Activated CD8-positive, alpha-beta memory T cell treated with anti-CD3 and anti-CD28 coated beads for 24 hours (primary cell): ENCODE data around the gene ARIH2.
"Not testable (repeated sequence)": the region's sequence is repeated elsewhere in the genome, so short reads cannot be mapped to it uniquely, and the experiment has no call there.

ENCODE experiments used
- DNase-seq: peaks from one replicate; pipeline ENCODE4 v3.0.0-alpha.2; 2020

Gene ARIH2

GRCh38 chr3:49004352-49005302 is 86.0 kb downstream of the ARIH2 start:
- no peak for DNase-seq

- no peak for DNase-seq
Observed at GRCh38 chr3:49005303-49005680, 86.7 kb downstream of the ARIH2 start.

GRCh38 chr3:49005998-49006397 is 87.4 kb downstream of the ARIH2 start:
- DNase-seq: no peak

DNA sequence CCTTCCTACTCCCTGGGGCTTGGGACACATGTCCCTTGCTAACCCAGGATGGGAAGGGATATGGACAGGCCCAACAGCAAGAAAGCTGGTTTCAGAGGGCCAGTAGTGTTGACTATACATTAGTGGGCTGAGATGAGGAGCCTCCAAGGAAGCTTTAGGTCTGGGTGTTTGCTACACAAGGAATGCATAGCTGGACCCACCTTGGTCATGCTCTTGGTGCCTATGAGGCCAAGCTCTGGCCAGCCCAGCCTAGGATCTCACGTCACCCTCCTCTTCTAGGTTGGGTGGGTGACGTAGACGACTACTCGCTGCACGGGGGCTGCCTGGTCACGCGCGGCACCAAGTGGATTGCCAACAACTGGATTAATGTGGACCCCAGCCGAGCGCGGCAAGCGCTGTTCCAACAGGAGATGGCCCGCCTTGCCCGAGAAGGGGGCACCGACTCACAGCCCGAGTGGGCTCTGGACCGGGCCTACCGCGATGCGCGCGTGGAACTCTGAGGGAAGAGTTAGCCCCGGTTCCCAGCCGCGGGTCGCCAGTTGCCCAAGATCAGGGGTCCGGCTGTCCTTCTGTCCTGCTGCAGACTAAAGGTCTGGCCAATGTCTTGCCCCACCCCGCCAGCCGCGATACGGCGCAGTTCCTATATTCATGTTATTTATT is 87.9 kb downstream of the ARIH2 start:
- no peak for DNase-seq

- peak; percentile 97 for DNase-seq
Observed at GRCh38 chr3:49007068-49007770, 88.6 kb downstream of the ARIH2 start, which contains the start of gene WDR6. Gene WDR6 (plus strand): TSS chr3:49007391. CDS start chr3:49007432, 41 bp downstream.

DNA sequence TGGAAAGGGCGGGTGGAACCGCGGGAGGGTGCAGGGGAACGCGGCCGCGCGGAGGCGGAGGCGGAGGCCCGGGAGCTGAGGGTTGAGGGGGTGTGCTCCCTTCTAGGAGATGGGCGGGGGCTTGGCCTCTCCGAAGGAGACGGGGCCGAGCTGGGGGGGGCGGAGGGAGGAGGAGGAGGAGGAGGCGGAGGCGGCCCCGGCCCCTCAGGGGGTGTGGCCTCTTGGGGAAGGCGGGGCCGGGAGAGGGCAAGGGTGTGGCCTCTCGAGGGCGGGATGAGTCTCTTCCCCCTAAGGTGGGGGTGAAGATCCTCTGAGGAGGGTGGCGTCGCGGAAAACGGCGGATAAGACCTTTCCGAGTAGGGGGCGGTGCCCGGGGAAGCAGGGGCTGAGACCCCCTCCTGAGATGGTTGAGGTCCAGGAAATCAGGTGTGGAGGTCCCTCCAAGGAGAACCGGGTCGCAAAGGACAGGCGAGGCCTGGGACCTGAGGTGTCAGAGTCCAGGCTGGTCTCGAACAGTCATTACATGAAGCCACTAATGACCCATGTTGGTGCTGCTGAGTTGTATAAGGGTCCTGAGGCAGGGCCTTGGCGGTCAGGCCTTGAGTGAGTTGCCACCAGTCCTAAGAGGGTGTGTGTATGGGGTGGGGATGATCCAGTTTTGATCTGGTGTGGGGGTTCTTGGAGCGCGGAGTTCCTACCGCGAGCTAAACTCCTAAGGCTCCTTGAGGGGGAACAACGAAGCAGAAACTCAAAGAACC is 89.3 kb downstream of the ARIH2 start:
- DNase-seq: peak; percentile 92

- DNase-seq: not testable (repeated sequence)
Observed at GRCh38 chr3:49008627-49009026, 90.0 kb downstream of the ARIH2 start.

- DNase-seq: no peak
Observed at GRCh38 chr3:49009396-49009795, 90.8 kb downstream of the ARIH2 start.

DNA sequence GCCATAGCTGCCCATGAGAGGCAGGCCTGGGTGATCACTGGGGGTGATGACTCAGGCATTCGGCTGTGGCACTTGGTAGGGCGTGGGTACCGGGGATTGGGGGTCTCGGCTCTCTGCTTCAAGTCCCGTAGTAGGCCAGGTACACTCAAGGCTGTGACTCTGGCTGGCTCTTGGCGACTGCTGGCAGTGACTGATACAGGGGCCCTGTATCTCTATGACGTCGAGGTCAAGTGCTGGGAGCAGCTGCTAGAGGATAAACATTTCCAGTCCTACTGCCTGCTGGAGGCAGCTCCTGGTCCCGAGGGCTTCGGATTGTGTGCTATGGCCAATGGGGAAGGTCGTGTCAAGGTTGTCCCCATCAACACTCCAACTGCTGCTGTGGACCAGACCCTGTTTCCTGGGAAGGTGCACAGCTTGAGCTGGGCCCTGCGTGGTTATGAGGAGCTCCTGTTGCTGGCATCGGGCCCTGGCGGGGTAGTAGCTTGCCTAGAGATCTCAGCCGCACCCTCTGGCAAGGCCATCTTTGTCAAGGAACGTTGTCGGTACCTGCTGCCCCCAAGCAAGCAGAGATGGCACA is 93.9 kb downstream of the ARIH2 start:
- DNase-seq: no peak

DNA sequence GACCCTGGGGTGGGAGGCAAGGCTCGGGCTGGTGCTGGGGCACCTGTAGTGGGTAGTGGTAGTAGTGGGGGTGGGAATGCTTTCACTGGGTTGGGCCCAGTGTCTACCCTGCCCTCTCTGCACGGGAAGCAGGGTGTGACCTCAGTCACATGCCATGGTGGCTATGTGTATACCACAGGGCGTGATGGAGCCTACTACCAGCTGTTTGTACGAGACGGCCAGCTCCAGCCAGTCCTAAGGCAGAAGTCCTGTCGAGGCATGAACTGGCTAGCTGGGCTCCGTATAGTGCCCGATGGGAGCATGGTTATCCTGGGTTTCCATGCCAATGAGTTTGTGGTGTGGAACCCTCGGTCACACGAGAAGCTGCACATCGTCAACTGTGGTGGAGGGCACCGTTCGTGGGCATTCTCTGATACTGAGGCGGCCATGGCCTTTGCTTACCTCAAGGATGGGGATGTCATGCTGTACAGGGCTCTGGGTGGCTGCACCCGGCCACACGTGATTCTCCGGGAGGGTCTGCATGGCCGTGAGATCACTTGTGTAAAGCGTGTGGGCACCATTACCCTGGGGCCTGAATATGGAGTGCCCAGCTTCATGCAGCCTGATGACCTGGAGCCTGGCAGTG is 94.6 kb downstream of the ARIH2 start:
- DNase-seq: no peak

- DNase-seq: peak; percentile 77
Observed at GRCh38 chr3:49013738-49014660, 95.4 kb downstream of the ARIH2 start.

DNA sequence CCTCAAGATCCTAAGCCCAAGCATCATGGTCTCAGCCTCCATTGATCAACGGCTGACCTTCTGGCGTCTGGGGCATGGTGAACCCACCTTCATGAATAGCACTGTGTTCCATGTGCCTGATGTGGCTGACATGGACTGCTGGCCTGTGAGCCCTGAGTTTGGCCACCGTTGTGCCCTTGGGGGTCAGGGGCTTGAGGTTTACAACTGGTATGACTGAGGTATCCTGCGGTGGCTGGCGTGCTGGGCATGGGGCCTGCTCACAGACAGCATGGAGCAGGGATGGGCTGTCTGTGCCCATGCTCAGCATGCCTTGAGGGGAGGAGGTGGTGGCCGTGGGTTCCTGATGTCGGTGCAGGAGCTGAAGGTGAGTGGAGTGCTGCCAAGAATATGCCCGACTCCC is 96.4 kb downstream of the ARIH2 start:
- DNase-seq: no peak

GRCh38 chr3:49015765-49016164 is 97.1 kb downstream of the ARIH2 start:
- no peak for DNase-seq

- peak; percentile 61 for DNase-seq
Observed at GRCh38 chr3:49016414-49017228, 98.0 kb downstream of the ARIH2 start.

GRCh38 chr3:49017229-49017970 is 98.8 kb downstream of the ARIH2 start:
- peak; percentile 67 for DNase-seq

- DNase-seq: peak; percentile 88
Observed at GRCh38 chr3:49017971-49018706, 99.5 kb downstream of the ARIH2 start, which contains the start of gene DALRD3. Gene DALRD3 (minus strand): TSS chr3:49018580. CDS start chr3:49018564, 16 bp downstream.

GRCh38 chr3:49018707-49019006 is 100.0 kb downstream of the ARIH2 start:
- no peak for DNase-seq

- no peak for DNase-seq
Observed at GRCh38 chr3:49019941-49020329, 101.3 kb downstream of the ARIH2 start.
